Activated T-cell treated with anti-CD3 and anti-CD28 coated beads, Interleukin-2, amount 50 U/mL, for 4 hours (primary cell): ENCODE data around the gene ADAMTS2. TPM values are rescaled to one million over a fixed set of nuclear protein-coding genes. Genes with fewer than 3 reads are reported as not detected.

Experiments
- ATAC-seq, 2 donors: fragments of 200-7000 bp; cut with Tn5 transposase; one replicate each; pipeline ENCODE4 v1.10.0; 2021
- DNase-seq: peaks from one replicate; pipeline ENCODE4 v3.0.0-alpha.2; 2020
- H3K27me3 Mint-ChIP-seq: one replicate; pipeline ENCODE4 v1.8.0; 2021; ENCODE audit warnings: low read depth, mixed read lengths
- H3K36me3 Mint-ChIP-seq: one replicate; pipeline ENCODE4 v1.8.0; 2022; ENCODE audit warnings: mixed read lengths; ENCODE audit not compliant: insufficient read depth
- H3K4me1 Mint-ChIP-seq: one replicate; pipeline ENCODE4 v1.8.0; 2021; ENCODE audit warnings: low read depth, mixed read lengths
- H3K4me3 Mint-ChIP-seq: one replicate; pipeline ENCODE4 v1.8.0; 2021; ENCODE audit warnings: mild to moderate bottlenecking, moderate library complexity, mixed read lengths
- H3K9me3 Mint-ChIP-seq: one replicate; pipeline ENCODE4 v1.8.0; 2021; ENCODE audit warnings: mixed read lengths
- total RNA-seq, 3 donors: library from RNA; stranded (reverse); gene quantifications; one replicate each; pipeline ENCODE4 v1.2.1, GENCODE V29; 2021

Gene ADAMTS2
- total RNA-seq, 3 donors from 2014 or later: 0.05 to 0.41 (median 0.13) TPM

DNA sequence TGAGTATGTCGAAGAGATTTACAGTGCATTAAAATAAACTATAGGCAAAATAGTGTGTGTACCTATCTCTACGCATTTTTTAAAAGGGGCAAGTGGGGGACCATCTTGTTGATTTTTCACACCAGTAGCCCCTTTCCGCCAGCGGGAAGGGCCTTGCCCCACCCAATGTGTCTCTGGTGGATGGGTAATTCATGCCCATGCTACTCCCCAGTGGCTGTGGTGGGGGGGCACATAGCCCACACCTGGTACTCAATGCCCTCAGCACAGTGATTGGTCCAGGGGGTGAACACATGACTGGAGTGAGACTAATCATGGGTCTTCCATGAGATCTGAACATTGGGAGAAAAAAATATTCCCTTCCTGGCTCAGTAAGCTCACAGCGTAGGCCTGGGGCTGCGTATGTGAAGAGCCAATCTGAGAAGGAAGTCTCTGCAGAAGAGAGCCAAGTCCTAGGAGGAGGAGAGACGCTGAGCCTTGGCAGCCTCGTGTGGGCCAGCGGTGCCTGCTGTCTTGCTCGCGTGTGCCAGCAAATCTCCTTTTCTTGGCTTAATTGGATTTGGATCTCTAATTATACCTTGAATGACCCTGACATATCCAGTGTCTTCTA, 103.4 kb downstream of the ADAMTS2 start:
- H3K4me3 Mint-ChIP-seq: no peak overlapping the region
- H3K9me3 Mint-ChIP-seq: peaks cover 19% of the 10 kb centered on the region
- no peaks in the 10 kb centered on the region for H3K36me3 Mint-ChIP-seq
- H3K4me1 Mint-ChIP-seq: no peaks in the 10 kb centered on the region
- H3K27me3 Mint-ChIP-seq: peaks cover 10% of the 10 kb centered on the region
- DNase-seq: no peak
- ATAC-seq: no peak

GRCh38 chr5:179241175-179241574, 104.1 kb downstream of the ADAMTS2 start:
- Mint-ChIP-seq H3K4me1 (no peaks in the 10 kb centered on the region), H3K4me3 (no peak overlapping the region), H3K36me3 (no peaks in the 10 kb centered on the region), H3K9me3 (peaks cover 12% of the 10 kb centered on the region), H3K27me3 (peaks cover 10% of the 10 kb centered on the region)
- ATAC-seq: no peak
- no peak for DNase-seq

DNA sequence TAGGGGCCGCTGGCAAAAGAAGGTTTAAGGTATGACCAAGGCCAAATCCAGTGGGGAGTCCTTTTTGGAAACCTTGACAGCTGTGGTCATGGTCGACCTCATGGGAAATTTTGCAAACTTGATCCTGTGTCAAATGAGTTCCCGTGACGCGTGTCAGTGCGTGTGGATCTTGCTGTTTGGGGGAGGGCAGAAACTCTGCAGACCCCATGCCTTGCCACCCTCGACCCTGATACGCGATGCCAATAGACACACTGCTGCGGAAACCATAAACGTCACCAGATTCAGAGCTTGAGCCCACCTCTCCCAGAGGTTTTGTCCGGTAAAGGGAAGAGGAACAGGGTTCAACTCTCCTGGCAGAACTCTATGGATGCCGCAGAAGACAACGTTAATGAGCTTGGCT, 104.7 kb downstream of the ADAMTS2 start:
- no peak for ATAC-seq
- Mint-ChIP-seq H3K4me3 (no peak overlapping the region), H3K4me1 (no peaks in the 10 kb centered on the region), H3K36me3 (no peaks in the 10 kb centered on the region), H3K9me3 (peaks cover 9% of the 10 kb centered on the region), H3K27me3 (peaks cover 10% of the 10 kb centered on the region)
- DNase-seq: no peak

- ATAC-seq (no peak), DNase-seq (no peak)
- H3K4me1 Mint-ChIP-seq: no peaks in the 10 kb centered on the region
- H3K4me3 Mint-ChIP-seq: no peak overlapping the region
- no peaks in the 10 kb centered on the region for H3K36me3 Mint-ChIP-seq
- peaks cover 15% of the 10 kb centered on the region for H3K27me3 Mint-ChIP-seq
- H3K9me3 Mint-ChIP-seq: peaks cover 9% of the 10 kb centered on the region
Observed at GRCh38 chr5:179239256-179240135, 105.8 kb downstream of the ADAMTS2 start.

- Mint-ChIP-seq H3K4me3 (no peak overlapping the region), H3K27me3 (peaks cover 17% of the 10 kb centered on the region), H3K36me3 (no peaks in the 10 kb centered on the region), H3K9me3 (peaks cover 5% of the 10 kb centered on the region), H3K4me1 (no peaks in the 10 kb centered on the region)
- ATAC-seq: no peak
- no peak for DNase-seq
Observed at GRCh38 chr5:179238628-179238970, 106.7 kb downstream of the ADAMTS2 start.

GRCh38 chr5:179237770-179238627, 107.3 kb downstream of the ADAMTS2 start:
- Mint-ChIP-seq H3K4me3 (no peak overlapping the region), H3K4me1 (no peaks in the 10 kb centered on the region), H3K36me3 (no peaks in the 10 kb centered on the region), H3K9me3 (peaks cover 5% of the 10 kb centered on the region), H3K27me3 (peaks cover 17% of the 10 kb centered on the region)
- DNase-seq (no peak), ATAC-seq (no peak)

DNA sequence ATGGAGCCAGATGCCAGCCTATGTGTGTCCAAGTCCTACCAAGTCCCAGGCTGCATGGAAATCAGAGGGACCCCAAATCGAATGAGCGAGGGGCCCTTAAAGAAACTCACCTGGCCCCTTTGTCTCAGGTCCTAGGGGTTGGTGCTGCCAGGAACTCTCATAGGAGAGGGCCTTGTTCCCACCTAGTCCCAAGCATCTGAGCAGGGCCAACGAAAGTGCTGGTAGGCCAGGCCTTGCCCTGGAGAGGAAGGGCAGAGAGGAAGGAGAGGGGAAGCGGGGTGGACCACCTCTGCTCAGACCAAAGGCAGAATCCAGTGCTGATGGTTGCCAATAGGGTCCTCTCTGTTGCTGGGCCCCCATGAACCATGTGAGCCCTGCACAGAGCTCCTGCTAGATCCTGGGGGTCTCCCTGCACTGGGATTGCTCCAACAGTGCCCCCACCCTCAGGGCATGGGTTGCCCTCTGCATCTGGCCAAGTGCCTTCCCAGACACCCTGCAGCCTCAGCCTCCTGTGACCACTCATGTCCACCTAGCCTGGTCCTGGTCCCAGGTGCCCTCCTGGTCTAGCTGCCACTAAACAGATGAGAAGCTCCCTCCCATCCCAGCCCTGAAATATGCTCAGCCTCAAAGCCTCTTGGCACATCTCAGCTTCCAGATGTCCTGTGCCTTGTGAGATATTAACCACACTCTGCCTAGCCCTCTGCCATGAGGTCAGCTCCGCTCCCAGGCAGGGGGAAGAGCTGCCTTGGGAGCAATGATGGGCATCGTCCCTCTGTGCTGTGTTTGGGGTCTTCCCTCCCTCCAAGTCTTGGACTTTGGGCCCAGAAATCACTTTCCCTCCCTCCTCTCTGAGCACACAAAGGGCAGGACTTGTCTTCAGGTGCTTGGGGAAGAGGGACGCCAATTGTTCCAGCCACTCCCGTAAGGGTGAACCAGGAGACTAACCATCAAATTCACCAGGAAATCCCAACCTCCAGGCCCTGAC, 109.6 kb downstream of the ADAMTS2 start:
- no peak overlapping the region for H3K4me3 Mint-ChIP-seq
- no peaks in the 10 kb centered on the region for H3K36me3 Mint-ChIP-seq
- H3K27me3 Mint-ChIP-seq: peaks cover 17% of the 10 kb centered on the region
- no peaks in the 10 kb centered on the region for H3K4me1 Mint-ChIP-seq
- peaks cover 5% of the 10 kb centered on the region for H3K9me3 Mint-ChIP-seq
- ATAC-seq: no peak
- no peak for DNase-seq

DNA sequence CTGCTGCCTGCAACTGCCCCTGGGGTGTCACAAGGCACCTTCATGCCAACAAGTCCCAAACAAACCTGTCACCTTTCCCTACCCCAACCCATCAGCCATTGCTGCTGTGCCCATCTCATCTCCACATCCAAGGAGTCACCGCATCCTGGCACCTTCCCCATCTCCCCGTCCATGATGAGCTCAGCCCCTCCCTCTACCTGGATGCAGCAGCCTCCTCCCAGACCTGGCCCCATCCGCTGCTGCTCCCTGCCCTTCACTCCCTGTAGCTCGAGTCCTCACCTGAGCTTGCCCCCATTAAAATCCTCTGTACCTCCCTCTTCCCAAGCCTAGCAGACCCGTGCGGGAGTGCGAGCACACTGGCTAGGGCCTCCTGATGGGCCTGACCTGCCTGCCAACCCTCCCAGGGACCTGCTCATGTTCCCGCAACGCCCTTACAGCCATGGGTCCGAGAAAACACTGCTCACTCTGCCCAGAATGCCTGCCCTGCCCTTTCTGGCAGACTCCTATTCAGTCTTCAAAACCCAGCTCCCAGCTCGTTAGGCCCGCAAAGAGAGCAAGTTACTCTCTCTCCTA, 110.6 kb downstream of the ADAMTS2 start:
- Mint-ChIP-seq H3K27me3 (peaks cover 17% of the 10 kb centered on the region), H3K9me3 (peaks cover 5% of the 10 kb centered on the region), H3K36me3 (no peaks in the 10 kb centered on the region), H3K4me1 (no peaks in the 10 kb centered on the region), H3K4me3 (no peak overlapping the region)
- ATAC-seq: no peak
- DNase-seq: no peak

DNA sequence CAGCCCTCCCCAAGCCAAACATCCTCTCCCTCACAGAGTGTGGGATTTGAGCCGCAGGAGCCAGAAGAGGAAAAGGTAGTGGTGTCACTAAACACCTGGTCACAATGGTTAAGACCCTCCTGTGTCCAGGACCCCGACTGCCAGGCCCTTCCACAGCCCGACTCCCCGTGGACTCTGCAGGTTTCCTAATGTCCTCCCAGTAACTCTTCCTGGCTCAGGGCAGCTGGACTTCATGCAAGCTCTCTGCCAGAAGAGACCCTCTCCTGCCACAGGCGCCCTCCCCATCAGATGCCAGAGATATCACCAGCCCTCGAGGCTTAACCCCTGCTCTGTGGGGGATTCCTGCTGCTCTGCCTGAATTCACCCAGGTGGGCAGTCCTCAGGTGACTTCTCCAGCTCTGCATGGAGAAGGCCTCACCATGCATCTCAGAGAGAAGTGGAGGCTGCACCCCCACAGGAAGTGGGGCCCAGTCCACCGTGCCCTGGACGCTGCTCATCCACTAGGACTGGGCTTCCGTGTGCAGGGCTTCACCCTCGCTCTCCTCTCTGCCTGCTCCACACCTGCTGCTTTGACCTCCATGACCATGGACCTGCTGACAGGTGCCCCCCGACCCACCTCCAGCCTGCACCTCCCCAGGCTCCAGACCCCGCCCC, 111.2 kb downstream of the ADAMTS2 start:
- DNase-seq: no peak
- Mint-ChIP-seq H3K4me3 (no peak overlapping the region), H3K27me3 (peaks cover 11% of the 10 kb centered on the region), H3K36me3 (no peaks in the 10 kb centered on the region), H3K9me3 (peaks cover 5% of the 10 kb centered on the region), H3K4me1 (no peaks in the 10 kb centered on the region)
- ATAC-seq: no peak

DNA sequence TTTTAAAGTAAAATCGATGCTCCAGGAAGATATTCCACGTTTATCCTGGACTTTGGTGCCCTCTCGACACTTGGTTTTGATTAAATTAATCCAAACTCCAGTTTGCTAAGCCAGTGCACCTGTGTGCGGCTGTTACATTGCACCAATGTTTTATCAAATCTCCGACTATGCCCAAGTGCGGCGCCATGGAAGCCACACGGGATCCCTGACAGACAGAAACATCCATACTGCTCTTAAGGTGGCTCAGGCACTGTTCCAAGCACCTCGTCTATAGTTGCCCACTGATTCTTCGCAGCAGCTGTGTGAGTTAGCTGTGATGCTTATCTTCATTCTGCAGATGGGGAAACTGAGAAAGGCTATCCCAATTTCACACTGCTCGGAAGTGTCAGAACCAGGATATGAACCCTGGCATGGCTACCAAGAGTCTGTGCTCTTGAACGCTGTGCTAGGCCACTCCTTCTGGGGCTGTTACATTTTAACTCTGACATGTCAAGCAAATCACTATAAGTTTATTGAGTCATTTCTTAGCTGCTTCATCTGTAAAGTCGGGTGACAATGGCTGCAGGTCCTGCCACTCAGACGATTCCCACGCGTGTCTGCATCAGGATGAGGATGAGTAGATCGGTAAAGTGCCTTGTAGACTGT, 113.0 kb downstream of the ADAMTS2 start:
- ATAC-seq (no peak), DNase-seq (no peak)
- Mint-ChIP-seq H3K9me3 (peaks cover under 1% of the 10 kb centered on the region), H3K27me3 (peaks cover 7% of the 10 kb centered on the region), H3K36me3 (no peaks in the 10 kb centered on the region), H3K4me3 (no peak overlapping the region), H3K4me1 (no peaks in the 10 kb centered on the region)

GRCh38 chr5:179231309-179231708, 114.0 kb downstream of the ADAMTS2 start:
- Mint-ChIP-seq H3K4me3 (no peak overlapping the region), H3K36me3 (no peaks in the 10 kb centered on the region), H3K4me1 (no peaks in the 10 kb centered on the region), H3K9me3 (no peaks in the 10 kb centered on the region), H3K27me3 (peaks cover 7% of the 10 kb centered on the region)
- ATAC-seq (no peak), DNase-seq (no peak)

DNA sequence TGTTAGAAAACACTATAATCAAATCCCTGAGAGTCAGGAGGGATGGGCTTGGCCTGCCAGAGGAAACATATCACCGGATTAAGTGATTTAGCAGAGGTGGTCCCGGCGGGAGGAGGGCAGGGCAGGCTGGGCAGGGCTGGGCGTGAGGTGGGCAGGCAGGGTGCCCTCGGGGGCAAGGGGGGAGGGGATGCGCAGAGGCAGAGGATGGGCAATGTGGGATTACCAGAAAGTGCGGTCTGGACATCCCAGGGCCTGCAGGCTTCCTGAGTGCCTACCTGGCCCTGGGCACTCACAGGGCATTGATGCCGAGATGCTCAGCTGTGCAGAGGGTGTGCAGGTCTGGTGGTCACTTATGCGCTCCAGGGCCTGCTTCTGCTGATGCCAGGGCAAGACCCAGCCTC, 115.2 kb downstream of the ADAMTS2 start:
- no peak overlapping the region for H3K4me3 Mint-ChIP-seq
- H3K27me3 Mint-ChIP-seq: peaks cover 7% of the 10 kb centered on the region
- no peaks in the 10 kb centered on the region for H3K9me3 Mint-ChIP-seq
- DNase-seq (no peak), ATAC-seq (no peak)
- H3K4me1 Mint-ChIP-seq: no peaks in the 10 kb centered on the region
- no peaks in the 10 kb centered on the region for H3K36me3 Mint-ChIP-seq
